Activated naive CD4-positive, alpha-beta T cell treated with Interleukin-2 at 50 U/mL for 16 hours (primary cell): Measurements from ENCODE around the gene FAM114A2.
"Not testable (repeated sequence)": the region's sequence is repeated elsewhere in the genome, so short reads cannot be mapped to it uniquely, and the experiment has no call there.

Source experiments
- DNase-seq: peaks from one replicate; pipeline ENCODE4 v3.0.0-alpha.2; 2020

FAM114A2 gene

DNA sequence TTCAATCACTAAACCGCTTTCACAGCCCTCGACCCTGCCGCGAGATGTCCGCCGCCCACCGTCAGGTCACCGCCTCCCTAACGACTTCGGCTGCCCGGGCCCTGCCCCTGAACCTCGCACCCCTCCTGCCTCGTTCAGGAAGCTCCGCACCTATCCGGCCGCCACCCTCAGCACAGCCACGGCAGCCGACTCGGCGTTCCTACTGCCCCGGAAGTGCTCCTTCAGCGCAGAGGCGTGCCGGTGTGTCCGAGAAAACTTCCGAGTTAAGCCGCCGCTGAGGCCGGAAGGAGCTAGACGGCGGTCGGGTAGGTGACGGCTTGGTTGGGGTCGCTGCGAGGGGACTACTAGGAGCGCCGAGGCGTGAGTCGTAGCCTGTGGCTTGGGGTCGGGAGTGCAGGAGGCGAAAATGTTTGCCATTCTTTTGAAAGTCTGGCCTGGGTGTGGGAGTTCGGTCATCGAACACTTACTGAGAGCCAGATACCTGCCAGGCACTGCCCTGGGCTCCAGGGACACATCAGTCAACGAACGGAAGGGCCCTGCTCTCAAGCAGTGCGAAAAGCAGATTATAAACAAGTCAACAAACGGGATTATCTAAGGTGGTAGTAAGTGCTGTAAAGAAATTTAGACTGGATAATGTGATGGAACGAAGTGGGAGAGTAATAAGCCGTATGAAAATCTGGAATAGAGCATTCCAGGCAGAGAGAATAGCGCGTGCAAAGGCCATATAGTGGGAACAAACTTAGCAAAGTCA, at the start of gene FAM114A2, which contains the start of gene MFAP3:
TSS of gene FAM114A2 (minus strand) at position 204 of the 751 bp plus-strand sequence. CDS start 3,957 bp downstream, outside the sequence.
TSS of gene MFAP3 (plus strand) at position 261 of the 751 bp plus-strand sequence. CDS start 10,756 bp downstream, outside the sequence.
- peak; percentile 90 for DNase-seq

DNA sequence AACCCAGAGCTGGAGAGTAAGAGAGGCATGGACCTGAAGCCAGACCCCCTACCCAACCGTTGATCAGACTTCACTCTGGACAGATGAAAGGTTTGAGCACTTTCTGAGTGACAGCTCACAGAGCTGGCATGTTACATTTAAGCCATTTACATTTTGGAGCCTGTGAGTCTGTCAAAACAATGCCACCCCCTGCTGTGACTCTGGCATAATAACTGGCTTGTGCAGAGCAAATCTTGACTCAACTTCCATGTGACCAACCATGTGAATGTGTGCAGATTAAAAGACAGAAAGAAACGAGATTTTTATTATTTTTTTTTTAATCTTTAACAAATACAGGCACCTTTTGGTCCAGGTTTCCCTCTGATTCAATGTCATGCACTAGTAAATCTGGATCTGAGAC, 48.5 kb upstream of the FAM114A2 start:
- DNase-seq: no peak

DNA sequence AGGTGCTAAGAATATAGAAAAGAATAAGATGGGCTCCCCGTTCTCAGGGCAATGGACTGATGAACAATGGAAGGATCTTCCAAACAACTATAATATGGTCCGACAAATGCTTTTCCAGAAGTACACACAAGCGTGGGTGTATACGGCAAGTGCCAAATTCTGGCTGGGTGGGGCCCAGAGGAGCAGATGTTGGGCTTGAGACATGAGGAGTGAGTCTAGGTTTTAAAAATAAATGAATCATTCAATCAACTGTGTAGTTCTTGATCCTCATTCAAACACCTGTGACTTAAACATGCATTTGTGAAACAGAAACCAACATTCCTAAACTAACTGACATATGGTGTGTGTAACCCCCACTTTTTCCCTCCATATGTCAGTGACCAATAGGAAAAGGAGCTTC, 47.9 kb upstream of the FAM114A2 start:
- no peak for DNase-seq

DNA sequence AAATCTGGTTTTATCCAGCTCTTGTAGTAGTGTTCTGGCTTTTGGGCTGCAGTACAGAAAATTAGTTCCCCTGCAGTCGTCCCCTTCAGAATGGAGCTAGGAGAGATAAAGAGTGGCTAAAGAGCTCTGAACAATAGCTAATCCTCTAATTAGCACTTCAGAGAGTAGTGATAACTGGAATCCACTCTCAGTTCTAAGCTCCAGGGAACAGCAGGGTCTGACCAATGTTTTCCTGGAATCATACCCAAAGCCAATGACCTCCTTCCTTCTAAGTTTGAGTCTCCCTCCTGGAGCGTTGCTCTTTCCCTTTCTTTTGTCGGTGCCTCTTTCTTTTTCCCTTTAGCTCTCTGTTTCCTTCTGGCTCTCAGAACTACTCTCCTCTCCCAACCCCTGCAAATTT, 47.4 kb upstream of the FAM114A2 start:
- DNase-seq: no peak

DNA sequence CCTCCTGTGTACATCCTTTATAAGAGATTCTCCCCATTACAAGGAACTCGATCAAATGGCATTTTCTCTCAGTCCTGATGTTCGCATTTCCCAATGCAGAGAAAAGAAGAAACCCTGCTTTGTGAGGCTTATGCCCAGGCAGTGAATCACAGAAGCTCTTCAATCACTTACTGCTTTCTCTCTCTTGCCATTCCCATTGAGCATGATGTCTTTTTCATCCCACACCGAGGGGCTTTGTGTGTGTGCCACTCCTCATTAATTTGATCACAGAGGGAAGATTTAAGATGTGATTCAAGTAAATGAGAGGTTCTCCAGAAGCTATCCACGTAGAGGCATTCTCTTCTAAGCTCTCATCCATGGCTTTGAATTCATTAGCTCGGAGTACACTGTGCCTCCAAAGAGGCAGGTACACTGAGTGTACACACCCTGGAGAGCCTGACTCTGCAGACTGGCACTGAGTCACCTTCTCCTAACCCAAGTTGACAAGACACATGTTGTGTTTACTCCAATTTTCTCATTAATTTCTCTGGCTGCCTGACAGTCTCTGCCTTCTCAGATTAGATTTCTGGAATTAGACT, 45.4 kb upstream of the FAM114A2 start:
- DNase-seq: no peak

DNA sequence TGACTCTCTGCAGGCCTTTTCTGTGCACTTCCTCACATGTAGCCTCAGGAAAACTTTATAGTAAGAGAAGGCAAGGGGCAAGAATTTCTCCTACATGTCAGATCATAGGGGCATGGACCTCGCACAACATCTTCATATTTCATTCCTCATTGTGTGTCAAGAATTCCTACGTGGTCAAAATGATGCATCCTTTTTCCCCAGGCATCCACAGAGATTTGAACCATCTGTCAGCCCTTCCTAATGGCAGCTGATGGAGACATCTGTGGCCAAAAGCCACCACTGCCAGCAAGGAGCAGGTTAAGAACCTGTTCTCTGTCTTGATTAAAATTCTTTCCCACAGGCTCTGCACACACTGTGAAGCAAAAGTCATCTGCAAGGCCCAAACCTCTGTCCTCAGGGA, 42.5 kb upstream of the FAM114A2 start:
- DNase-seq: no peak

DNA sequence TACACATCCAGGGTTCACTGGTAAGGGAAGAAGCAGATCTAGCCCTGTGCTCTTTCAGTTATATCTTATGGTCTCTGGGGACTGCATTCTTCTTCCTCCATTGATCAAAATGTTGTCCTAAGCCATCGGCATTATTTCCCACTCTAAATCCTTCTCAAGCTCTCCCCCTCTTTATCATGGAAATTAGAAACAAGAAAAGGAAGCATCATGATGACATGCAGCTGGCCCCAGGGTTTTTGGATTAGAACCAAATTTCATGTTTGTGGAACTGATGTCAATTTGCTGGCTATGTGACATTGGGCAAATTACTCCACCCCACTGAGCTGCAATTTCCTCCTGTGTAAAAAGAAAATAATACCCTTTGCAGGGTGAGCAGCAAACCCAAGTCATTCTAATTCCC, 39.6 kb upstream of the FAM114A2 start:
- no peak for DNase-seq

DNA sequence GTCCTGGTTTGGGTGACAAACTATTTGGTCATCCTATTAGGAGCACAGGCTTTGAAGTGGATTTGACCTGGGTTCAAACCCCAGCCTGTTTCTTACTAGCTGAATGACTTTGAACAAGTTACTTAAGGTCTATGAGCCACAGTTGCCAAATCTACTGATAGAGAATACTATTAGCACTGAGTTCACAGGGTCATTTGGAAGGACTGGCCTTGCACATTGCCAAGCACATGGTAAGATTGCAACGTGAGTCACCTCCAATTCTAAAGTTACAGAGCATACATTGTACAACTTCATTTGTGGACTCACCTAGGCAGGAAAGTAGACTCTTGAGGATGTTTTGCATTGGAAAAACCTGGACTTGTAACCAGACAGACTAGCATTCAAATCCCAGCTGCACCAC, 39.0 kb upstream of the FAM114A2 start:
- DNase-seq: no peak

DNA sequence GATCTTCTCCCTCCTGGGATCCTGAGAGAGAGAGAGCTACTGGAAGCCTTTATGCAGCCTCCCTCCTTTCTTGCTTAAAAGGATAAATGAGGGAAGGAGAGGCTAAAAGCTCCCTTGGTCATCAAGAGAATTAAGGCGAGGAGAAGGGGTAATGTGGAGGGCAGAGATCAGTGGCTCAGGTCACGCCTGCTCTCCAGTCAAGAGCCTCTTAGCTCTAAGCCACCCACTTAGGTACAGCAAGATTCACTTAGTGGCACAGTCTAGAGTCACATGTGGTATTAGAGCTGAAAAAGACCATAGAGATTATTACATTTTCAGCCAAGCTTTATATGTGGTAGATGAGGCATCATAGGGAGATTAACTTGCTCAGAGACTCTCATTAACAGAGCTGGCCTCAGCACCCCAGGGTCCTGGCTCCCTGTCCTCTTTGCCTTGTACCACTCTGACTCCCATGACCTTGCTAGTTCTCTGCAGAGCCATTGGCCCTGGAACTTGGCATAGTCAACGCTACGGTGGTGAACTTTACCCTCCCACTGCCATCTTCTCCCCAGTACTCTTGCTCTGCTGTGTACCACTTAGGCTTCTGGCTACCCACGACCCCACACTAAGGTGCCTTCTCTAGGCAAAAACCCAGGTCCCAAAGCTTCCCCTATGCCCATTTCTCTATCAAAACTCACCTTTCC, 37.7 kb upstream of the FAM114A2 start:
- no peak for DNase-seq

DNA sequence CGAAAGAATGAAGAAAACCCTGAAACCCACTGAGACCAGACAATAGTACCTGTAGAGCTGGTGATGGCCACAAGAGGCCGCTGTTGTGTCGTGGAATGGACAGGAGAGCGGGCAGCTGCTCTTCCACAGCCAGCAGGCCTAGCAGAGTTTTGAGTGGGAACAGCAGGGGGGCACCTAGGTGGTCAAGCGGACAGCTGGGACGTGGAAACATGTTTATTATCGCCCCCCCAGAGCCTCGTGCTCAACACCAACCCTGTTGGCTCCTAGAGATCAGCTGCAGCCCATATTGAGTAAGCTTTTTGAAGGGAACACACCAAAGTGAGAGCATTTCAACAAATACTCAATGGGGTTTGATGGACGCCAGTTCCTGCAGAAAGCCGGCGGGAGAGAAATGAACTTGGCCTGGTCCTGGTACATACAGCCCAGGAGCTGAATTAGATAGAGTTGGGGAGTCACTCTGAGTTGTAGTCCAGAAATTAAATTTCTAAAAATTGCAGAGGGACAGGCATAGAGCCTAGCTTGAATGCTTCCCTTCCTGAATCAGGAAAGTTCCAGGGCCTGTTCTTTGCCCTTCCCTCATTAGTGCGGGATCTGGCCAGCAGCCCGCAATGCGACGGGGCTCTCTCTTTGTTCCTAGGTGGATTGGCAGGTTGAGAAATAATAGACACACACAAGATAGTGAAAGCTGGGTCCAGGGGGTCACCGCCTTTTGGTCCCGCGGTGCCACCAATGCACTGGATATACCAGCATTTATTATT, 33.9 kb upstream of the FAM114A2 start:
- DNase-seq: peak; percentile 85

DNA sequence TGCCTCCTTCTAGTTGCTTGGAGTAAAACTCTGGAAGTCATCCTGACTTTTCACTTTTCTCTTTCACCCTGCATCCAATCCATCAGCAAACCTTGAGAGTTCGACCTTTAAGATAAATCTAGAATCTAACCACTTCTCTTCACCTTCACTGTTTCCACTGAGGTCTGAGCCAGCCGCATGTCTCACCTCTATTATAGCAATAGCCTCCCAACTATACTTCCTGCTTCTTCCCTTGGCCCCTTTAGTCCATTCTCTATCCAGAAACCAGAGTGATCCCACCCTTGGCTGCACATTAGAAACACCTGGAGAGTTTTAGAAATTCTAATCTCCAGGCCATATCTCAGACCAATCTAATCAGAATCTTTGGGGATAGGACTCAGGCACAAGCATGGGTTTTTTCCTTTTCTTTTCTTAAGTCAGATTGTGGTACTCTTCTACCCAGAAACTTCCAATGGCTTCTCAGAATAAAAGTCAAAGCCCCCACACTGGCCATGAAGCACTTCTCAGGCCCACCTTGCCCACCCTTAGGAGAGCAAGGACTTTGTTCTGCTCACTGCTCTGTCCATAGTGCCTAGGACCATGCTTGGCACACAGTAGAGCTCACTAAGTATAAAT, 33.2 kb upstream of the FAM114A2 start:
- DNase-seq: no peak

DNA sequence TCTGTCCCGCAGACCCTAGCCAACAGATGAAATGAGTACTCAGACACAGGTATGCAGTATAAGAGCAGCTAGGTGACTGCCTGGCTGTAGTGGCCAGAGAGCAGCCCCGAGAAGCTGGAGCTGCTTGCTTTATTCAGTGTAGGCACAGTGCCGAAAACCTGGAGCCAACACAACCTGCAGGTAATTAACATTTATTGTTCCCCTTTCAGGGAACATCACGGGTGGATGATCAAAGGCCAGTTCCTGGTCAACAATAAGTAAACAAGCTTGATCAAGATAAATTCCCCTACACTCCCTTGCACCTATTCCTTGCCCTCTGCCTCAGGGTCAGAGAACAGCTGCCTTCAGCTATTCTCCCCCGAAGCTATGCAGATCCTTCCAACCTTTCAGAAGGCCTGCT, 31.1 kb upstream of the FAM114A2 start:
- DNase-seq: not testable (repeated sequence)

DNA sequence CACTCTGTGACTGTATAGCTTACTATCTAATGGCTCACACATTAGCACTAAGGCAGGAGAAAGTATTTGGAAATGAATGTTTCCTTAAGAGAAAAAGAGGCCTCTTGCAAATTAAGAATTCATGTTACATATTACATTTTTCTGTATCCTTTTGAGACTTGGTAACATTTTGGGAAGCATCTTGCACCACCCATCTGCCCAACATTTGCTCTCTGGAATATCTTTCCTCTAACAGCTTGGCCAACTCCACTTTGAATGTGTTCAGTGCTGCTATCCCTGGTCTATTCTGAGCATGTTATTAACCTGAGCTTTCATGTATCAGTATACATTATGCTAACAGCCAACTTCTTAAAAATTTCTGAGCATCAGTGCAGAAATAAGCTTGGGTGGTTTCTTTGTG, 27.3 kb upstream of the FAM114A2 start:
- DNase-seq: no peak

DNA sequence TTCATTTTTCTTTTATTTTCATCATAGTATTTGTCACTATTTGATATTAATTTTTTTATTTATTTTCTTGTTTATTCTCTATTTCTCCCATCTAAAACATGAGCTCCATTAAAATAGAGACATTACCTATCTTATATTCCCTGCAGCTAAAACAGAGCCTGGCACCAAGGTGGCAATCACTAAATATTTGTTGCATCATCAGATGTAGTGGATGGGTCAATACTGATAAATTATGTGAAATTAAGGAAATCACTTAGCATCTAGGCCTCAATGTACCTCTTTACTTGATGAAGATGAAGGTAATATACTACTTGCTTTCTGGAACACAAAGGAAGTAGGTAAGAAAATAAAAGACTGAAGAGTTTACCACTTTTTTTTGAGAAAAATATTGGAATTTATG, 24.7 kb upstream of the FAM114A2 start:
- no peak for DNase-seq

DNA sequence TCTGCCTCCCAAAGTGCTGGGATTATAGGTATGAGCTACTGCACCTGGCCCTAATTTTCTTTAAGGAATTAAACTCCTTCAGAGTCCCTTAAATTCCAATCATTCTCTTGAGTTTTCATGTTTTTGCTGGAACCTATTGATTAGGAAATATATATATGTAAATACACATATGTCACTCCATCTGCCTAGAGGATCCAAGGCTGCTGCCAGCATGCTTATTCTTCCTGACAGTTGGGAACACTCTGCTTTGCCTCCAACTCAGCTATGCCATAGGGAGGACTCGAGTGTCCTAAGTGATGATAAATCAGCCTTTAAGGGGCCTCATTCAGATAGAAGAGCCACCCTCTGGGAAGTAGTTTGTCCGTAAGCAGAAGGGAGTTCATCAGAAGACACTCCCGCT, 21.9 kb upstream of the FAM114A2 start:
- DNase-seq: no peak

DNA sequence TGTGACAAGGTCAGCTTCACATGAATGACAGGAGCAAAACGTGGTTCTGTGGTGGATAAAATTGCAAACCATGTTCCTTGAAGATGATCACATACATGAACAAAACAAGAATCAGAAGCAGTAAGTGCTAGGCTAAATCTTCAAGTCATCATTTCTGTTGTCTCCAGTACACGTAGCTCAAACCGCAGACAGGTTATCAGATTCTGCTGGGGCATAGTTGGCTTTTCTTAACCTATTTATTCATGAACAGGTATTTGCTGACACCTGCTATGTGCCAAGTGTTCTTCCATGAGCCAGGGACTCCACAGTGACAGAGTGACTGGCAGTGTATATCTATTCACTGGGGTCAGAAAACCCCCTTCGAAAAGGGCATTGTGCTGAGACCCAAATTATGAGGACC, 20.9 kb upstream of the FAM114A2 start:
- no peak for DNase-seq

DNA sequence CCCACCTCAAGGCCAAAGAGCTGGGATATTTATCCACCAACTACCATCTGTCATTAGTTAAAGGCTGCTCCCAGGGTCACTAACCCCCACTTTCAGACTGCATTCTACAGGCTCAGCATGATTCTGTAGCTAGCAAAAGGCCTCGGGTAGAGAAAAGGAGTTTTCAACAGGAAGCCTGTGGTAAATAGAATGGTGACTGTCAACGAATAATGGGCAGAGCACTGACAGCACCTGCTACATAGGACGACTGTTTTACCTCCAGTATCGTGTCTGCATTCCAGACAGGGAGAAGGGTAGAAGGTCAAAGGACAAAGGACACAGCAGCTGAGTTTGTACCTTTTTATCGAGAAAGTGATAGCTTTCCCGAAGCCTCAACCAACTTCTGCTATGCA, 20.3 kb upstream of the FAM114A2 start:
- DNase-seq: no peak

DNA sequence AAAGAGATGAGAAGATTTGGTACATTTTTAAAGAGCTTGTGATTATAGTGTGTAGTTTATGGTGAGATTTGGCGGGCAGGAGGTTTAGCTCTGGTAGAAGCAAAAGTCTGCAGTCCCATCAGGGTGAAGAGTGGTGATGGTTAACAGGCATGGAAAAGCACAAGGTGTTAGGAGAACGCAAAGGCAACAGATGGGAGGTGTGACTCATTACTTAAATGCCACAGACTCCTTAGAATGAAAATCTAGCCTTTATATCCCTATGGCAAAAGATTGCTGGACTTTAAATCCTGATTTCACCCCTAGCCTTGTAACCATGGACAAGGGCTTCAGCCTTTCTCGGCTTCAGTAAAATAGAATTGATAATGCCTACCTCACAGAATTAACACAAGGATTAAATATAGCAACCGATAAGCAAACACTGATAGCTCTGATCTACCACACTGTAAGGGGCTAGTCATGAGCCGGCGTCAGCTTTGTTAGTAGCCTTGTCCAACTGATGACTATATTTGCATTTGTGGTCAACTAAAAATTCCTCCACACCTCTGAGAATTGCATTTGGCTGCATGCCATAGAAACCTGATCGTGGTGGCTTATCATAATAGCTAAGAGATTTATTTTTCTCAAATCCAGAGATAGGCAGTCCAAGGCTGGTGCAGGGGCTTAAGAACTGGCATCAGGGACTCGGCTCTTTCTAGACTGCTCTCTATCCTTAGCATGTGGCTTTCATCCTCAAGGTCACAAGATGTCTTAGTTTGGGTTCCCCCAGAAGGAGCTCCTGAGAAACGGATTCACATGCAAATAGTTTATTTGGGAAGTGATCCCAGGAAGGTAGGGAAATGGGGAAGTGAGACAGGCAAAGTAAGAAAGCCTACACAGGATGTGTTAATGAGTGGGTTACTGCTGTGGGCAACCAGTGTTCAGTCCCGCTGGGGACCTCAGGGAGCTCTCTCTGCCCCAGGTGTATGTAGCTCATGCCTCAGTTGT, 19.6 kb upstream of the FAM114A2 start:
- no peak for DNase-seq

DNA sequence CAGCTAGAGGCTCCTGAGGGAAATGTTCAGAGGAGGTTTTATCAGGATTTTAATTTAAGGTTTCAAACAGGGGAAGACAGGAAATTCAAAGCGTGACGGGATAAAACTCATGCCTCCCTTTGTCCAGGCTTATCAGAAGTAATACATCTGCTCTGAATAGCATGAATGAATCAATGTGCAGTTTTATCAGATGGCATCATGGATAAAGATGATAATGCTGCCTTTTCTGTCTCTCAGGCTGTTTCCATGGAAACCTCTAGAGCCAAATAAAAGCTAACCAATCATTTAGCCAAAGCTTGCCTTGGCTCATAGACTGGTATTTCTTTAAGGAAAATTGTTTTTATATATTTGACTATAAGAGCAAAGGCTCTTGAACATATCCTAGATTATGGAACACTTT, 16.5 kb upstream of the FAM114A2 start:
- DNase-seq: no peak

DNA sequence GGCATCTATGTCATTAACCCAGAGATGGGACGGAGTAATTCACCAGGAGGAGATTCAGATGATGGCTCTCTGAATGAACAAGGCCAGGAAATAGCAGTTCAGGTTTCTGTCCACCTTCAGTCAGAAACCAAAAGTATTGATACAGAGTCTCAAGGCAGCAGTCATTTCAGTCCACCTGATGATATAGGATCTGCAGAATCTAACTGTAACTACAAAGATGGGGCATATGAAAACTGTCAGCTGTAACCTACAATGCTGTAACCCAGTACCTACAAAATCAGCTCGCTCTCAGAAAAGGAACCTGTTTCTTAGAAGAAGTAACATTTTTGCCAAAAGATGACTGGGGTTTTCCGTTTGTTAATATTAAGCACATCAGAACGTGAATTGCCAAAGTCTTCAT, 14.8 kb upstream of the FAM114A2 start:
- DNase-seq: no peak

DNA sequence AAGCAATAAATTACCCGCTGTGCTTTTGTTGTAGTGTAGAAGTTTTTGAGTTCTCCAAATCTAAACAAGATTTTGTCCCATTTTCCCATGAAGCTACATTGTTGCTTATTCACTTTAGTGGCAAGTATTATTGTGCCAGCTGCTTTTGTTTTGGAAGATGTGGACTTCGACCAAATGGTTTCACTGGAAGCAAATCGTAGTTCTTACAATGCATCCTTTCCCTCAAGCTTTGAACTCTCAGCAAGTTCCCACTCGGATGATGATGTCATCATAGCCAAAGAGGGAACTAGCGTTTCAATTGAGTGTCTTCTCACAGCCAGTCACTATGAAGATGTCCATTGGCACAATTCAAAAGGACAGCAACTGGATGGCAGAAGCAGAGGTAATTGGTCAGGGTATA, 10.9 kb upstream of the FAM114A2 start:
- no peak for DNase-seq

DNA sequence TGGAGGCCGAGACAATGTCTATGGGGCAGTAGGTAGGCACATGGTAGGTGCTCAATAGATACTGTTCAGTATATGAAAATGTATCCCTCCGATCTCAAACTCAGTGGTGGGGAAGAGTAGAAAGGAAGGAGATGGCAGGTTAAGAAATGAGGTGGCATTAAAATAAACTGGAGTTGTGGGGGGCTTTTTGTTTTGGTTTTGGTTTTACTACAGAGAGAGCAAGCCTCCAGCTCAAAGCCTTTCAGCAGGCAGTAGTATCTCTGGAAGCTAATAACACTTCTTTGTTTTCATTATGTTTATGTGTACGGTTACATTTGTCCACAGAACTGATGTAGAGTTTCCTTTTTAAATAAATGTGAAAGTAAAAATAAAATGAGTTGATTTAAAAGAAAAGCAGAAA, 8.6 kb upstream of the FAM114A2 start:
- DNase-seq: no peak
